Measurements from ENCODE around the gene SNU13.
"Not testable (repeated sequence)": the region's sequence is repeated elsewhere in the genome, so short reads cannot be mapped to it uniquely, and the experiment has no call there.

The SNU13 gene

GRCh38 chr22:41690476-41690875 is 1.8 kb upstream of the SNU13 start:
- CTCF ChIA-PET: interaction anchor here (0.9 kb wide), 1 partner anchor 24 kb away, joined by 3 read pairs; no protein-coding TSS in a partner anchor
- no peak overlapping the region for H3K4me3 ChIP-seq (ENCODE audit: low read depth, low read length)
- H3K9me3 ChIP-seq (ENCODE audit: control insufficient read depth, insufficient read depth, low read depth, low read length): no peaks in the 10 kb centered on the region
- POLR2A ChIA-PET: interaction anchor here (1.0 kb wide), 1 partner anchor 110 kb away, joined by 3 read pairs; the partner anchor contains the start of gene CCDC134
- TF ChIP-seq, protein P1, sequence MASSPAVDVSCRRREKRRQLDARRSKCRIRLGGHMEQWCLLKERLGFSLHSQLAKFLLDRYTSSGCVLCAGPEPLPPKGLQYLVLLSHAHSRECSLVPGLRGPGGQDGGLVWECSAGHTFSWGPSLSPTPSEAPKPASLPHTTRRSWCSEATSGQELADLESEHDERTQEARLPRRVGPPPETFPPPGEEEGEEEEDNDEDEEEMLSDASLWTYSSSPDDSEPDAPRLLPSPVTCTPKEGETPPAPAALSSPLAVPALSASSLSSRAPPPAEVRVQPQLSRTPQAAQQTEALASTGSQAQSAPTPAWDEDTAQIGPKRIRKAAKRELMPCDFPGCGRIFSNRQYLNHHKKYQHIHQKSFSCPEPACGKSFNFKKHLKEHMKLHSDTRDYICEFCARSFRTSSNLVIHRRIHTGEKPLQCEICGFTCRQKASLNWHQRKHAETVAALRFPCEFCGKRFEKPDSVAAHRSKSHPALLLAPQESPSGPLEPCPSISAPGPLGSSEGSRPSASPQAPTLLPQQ (tag by site-specific recombination; IDR thresholded peaks at IDR 0.05): 0 out of 2 replicates have a peak, but pooled peaks have one; percentile 26
- no peak for TF ChIP-seq OVOL3 (tag by site-specific recombination; IDR thresholded peaks at IDR 0.05)
- no peaks in the 10 kb centered on the region for H3K4me1 ChIP-seq (ENCODE audit: control insufficient read depth, insufficient read depth, low read length)
- H3K27ac ChIP-seq (ENCODE audit: extremely low read depth, low read depth, low read length): no peak overlapping the region
- peaks cover 0 to 36% of the 10 kb centered on the region in 2 experiments; a peak in 2 of 3 replicates for H3K36me3 ChIP-seq (ENCODE audit: control insufficient read depth in 2 of 2, insufficient read depth in 1 of 2, low read length in 2 of 2)

- POLR2A ChIA-PET: interaction anchor here (0.6 to 2.9 kb wide), 11 partner anchors 9 to 403 kb away, joined by 3 to 24 read pairs (median 7); partner anchors contain the start of genes CCDC134, DESI1, NDUFA6 and PMM1
- H3K4me3 ChIP-seq (ENCODE audit: low read depth, low read length): peak overlapping the region; percentile 87
- no peak for TF ChIP-seq ZNF670 (tag by site-specific recombination; IDR thresholded peaks at IDR 0.05; ENCODE audit: low read depth)
- TF ChIP-seq ZNF76 (tag by site-specific recombination; IDR thresholded peaks at IDR 0.05; ENCODE audit: borderline replicate concordance, low read depth): peak; percentile 37; the same call in 1 of the 2 replicates
- TF ChIP-seq OSR2 (tag by site-specific recombination; IDR thresholded peaks at IDR 0.05): peak; percentile 37
- TF ChIP-seq ZBTB7A (tag by site-specific recombination; IDR thresholded peaks at IDR 0.05; ENCODE audit: low read depth): no peak
- peak; percentile 29; the same call in 1 of the 2 replicates for TF ChIP-seq ZNF394 (tag by site-specific recombination; IDR thresholded peaks at IDR 0.05; ENCODE audit: borderline replicate concordance)
- no peaks in the 10 kb centered on the region for H3K4me1 ChIP-seq (ENCODE audit: control insufficient read depth, insufficient read depth, low read length)
- H3K36me3 ChIP-seq (ENCODE audit: control insufficient read depth in 2 of 2, insufficient read depth in 1 of 2, low read length in 2 of 2): peaks cover 3 to 10% of the 10 kb centered on the region in 2 experiments; a peak in 2 of 3 replicates
- CTCF ChIA-PET: interaction anchor here (0.6 to 4.8 kb wide), 5 partner anchors 9 to 785 kb away, joined by 3 to 39 read pairs (median 3); no protein-coding TSS in a partner anchor
- H3K27ac ChIP-seq (ENCODE audit: extremely low read depth, low read depth, low read length): peak overlapping the region; percentile 92
- no peaks in the 10 kb centered on the region for H3K9me3 ChIP-seq (ENCODE audit: control insufficient read depth, insufficient read depth, low read depth, low read length)
Observed at GRCh38 chr22:41687901-41688364, 734 bp downstream of the SNU13 start.

DNA sequence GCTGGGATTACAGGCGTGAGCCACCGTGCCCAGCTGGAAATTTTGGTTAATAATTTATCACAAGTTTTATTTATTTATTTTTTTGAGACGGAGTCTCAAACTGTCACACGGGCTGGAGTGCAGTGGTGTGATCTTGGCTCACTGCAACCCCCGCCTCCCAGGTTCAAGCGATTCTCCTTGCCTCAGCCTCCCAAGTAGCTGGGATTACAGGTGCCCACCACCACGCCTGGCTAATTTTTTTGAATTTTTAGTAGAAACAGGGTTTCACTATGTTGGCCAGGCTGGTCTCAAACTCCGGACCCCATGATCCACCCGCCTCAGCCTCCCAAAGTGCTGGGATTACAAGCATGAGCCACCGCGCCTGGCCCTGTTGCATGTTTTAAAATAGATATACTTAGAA is 1.8 kb downstream of the SNU13 start:
- ChIA-PET POLR2A (interaction anchor here (0.9 to 2.8 kb wide), 2 partner anchors 20 to 114 kb away, joined by 3 to 24 read pairs; partner anchors contain the start of gene CCDC134), CTCF (interaction anchor here (1.0 to 4.8 kb wide), 3 partner anchors 11 to 28 kb away, joined by 3 to 39 read pairs (median 13); no protein-coding TSS in a partner anchor)
- not testable (repeated sequence) for H3K9me3 ChIP-seq (ENCODE audit: control insufficient read depth, insufficient read depth, low read depth, low read length); H3K4me1 ChIP-seq (ENCODE audit: control insufficient read depth, insufficient read depth, low read length); H3K4me3 ChIP-seq (ENCODE audit: low read depth, low read length); H3K27ac ChIP-seq (ENCODE audit: extremely low read depth, low read depth, low read length)
- peaks cover 3 to 15% of the 10 kb centered on the region in 2 experiments; a peak in 2 of 3 replicates for H3K36me3 ChIP-seq (ENCODE audit: control insufficient read depth in 2 of 2, insufficient read depth in 1 of 2, low read length in 2 of 2)

GRCh38 chr22:41684194-41684593 is 4.5 kb downstream of the SNU13 start:
- POLR2A ChIA-PET: interaction anchor here (0.7 kb wide), 1 partner anchor 151 kb away, joined by 3 read pairs; no protein-coding TSS in a partner anchor
- CTCF ChIA-PET: interaction anchor here (0.6 to 6.5 kb wide), 3 partner anchors 14 to 761 kb away, joined by 3 to 43 read pairs (median 3); no protein-coding TSS in a partner anchor

GRCh38 chr22:41683616-41684015 is 5.1 kb downstream of the SNU13 start:
- H3K4me1 ChIP-seq (ENCODE audit: control insufficient read depth, insufficient read depth, low read length): peaks cover 4% of the 10 kb centered on the region; the same call in 1 of the 2 replicates
- H3K4me3 ChIP-seq (ENCODE audit: low read depth, low read length): no peak overlapping the region
- TF ChIP-seq ZNF707 (tag by site-specific recombination; IDR thresholded peaks at IDR 0.05) (0 out of 2 replicates have a peak, but pooled peaks have one; percentile 13), ZNF654 (tag by site-specific recombination; IDR thresholded peaks at IDR 0.05; ENCODE audit: low read depth) (no peak)
- peaks cover 23 to 28% of the 10 kb centered on the region in 2 experiments for H3K36me3 ChIP-seq (ENCODE audit: control insufficient read depth in 2 of 2, insufficient read depth in 1 of 2, low read length in 2 of 2)
- ChIA-PET CTCF (interaction anchor here (0.6 to 6.5 kb wide), 6 partner anchors 14 to 1773 kb away, joined by 3 to 43 read pairs (median 4); no protein-coding TSS in a partner anchor), POLR2A (interaction anchor here (0.6 kb wide), 1 partner anchor 1317 kb away, joined by 5 read pairs; no protein-coding TSS in a partner anchor)
- H3K9me3 ChIP-seq (ENCODE audit: control insufficient read depth, insufficient read depth, low read depth, low read length): no peaks in the 10 kb centered on the region
- no peak overlapping the region for H3K27ac ChIP-seq (ENCODE audit: extremely low read depth, low read depth, low read length)

More at GRCh38 chr22:41684194-41684593, 4.5 kb downstream of the SNU13 start:
- Histone ChIP-seq H3K27ac (ENCODE audit: extremely low read depth, low read depth, low read length) (no peak overlapping the region), H3K4me3 (ENCODE audit: low read depth, low read length) (no peak overlapping the region), H3K36me3 (ENCODE audit: control insufficient read depth in 2 of 2, insufficient read depth in 1 of 2, low read length in 2 of 2) (peaks cover 17 to 24% of the 10 kb centered on the region in 2 experiments), H3K4me1 (ENCODE audit: control insufficient read depth, insufficient read depth, low read length) (peaks cover 4% of the 10 kb centered on the region; the same call in 1 of the 2 replicates), H3K9me3 (ENCODE audit: control insufficient read depth, insufficient read depth, low read depth, low read length) (no peaks in the 10 kb centered on the region)
- TF ChIP-seq PRDM1 (tag by site-specific recombination; IDR thresholded peaks at IDR 0.05): peak; percentile 98
- TF ChIP-seq ZNF155 (tag by site-specific recombination; IDR thresholded peaks at IDR 0.05): no peak
